Caco-2 (cell line): ENCODE results near the gene UBE2V1. TPM values are rescaled to one million over a fixed set of nuclear protein-coding genes. Genes with fewer than 3 reads are reported as not detected.

Source experiments
- BruUV-seq: library from RNA; stranded (reverse); fragments of 400-500 nt; replicated peaks from 2 replicates; lab custom pipeline; 2021; lab: Mats Ljungman, UMichigan
- CTCF ChIA-PET: fragments of 300-600 bp; sonication (Branson Sonifier 250); formaldehyde crosslinking; loops from one replicate; lab custom pipeline; 2022; ENCODE audit warnings: antibody characterized with exemption; lab: Charles Lee
- POLR2A ChIA-PET: fragments of 300-600 bp; sonication (Branson Sonifier 250); formaldehyde crosslinking; loops from one replicate; lab custom pipeline; 2022; ENCODE audit warnings: antibody characterized with exemption; lab: Charles Lee
- DNase-seq, 2 experiments: peaks; one replicate each; pipeline versions ENCODE4 v3.0.0 to v3.0.0-alpha.2; 2020 to 2022
- H3K27me3 ChIP-seq: replicated peaks from 2 replicates; pipeline ENCODE4 v1.6.0; 2011; ENCODE audit warnings: low read length; ENCODE audit not compliant: control insufficient read depth, insufficient read depth
- H3K36me3 ChIP-seq: 2 replicates; pipeline ENCODE4 v1.5.1; 2011; ENCODE audit warnings: low read length; ENCODE audit not compliant: control insufficient read depth, insufficient read depth
- H3K4me1 ChIP-seq: fragments of 250-450 bp; sonication (Bioruptor Pico); 2 replicates; pipeline ENCODE4 v1.5.1; 2020; ENCODE audit warnings: mild to moderate bottlenecking
- H3K4me3 ChIP-seq: 2 replicates; pipeline ENCODE4 v1.5.1; 2011; ENCODE audit warnings: low read depth, mild to moderate bottlenecking, control low read depth, low read length
- H3K9me3 ChIP-seq: fragments of 250-450 bp; sonication (Bioruptor Pico); 2 replicates; pipeline ENCODE4 v1.5.1; 2020; ENCODE audit warnings: mild to moderate bottlenecking, moderate library complexity
- H3K27ac Mint-ChIP-seq: one replicate; pipeline ENCODE4 v1.8.0; 2022; ENCODE audit warnings: mixed read lengths; ENCODE audit not compliant: unreplicated experiment
- H3K27me3 Mint-ChIP-seq: one replicate; pipeline ENCODE4 v1.8.0; 2022; ENCODE audit warnings: mixed read lengths; ENCODE audit not compliant: insufficient read depth, unreplicated experiment
- H3K36me3 Mint-ChIP-seq: one replicate; pipeline ENCODE4 v1.8.0; 2022; ENCODE audit warnings: mild to moderate bottlenecking, mixed read lengths; ENCODE audit not compliant: insufficient read depth, unreplicated experiment
- H3K4me1 Mint-ChIP-seq: one replicate; pipeline ENCODE4 v1.8.0; 2022; ENCODE audit warnings: low read depth, mixed read lengths; ENCODE audit not compliant: unreplicated experiment
- H3K4me3 Mint-ChIP-seq: one replicate; pipeline ENCODE4 v1.8.0; 2022; ENCODE audit warnings: mild to moderate bottlenecking, moderate library complexity, mixed read lengths; ENCODE audit not compliant: unreplicated experiment
- H3K9me3 Mint-ChIP-seq: one replicate; pipeline ENCODE4 v1.8.0; 2022; ENCODE audit warnings: mixed read lengths; ENCODE audit not compliant: unreplicated experiment
- intact Hi-C: fragments of 100-400 bp; cut with micrococcal nuclease; formaldehyde crosslinking; loops from one replicate; pipeline ENCODE4 v1.10.0; 2022; ENCODE audit not compliant: unreplicated experiment
- total RNA-seq: library from RNA; stranded (reverse); gene quantifications from 2 replicates; pipeline ENCODE4 v1.2.3, GENCODE V29; 2022
- TF ChIP-seq, protein P1 (sequence below), 2 experiments: fragments of 200-600 bp in 1 of 2; IDR thresholded peaks; 1 replicate in 1 of 2; 2 replicates in 1 of 2; pipeline versions ENCODE4 v1.5.1 to v1.8.0; 2011 to 2022; ENCODE audit warnings: antibody characterized with exemption in 1 of 2, control low read depth in 1 of 2, inconsistent platforms in 1 of 2, low read depth in 1 of 2, low read length in 1 of 2, mild to moderate bottlenecking in 1 of 2, moderate library complexity in 1 of 2; ENCODE audit not compliant: insufficient read depth in 1 of 2, severe bottlenecking in 1 of 2, unreplicated experiment in 1 of 2

The UBE2V1 gene
- total RNA-seq, 1 experiment from 2014 or later = 485 TPM

DNA sequence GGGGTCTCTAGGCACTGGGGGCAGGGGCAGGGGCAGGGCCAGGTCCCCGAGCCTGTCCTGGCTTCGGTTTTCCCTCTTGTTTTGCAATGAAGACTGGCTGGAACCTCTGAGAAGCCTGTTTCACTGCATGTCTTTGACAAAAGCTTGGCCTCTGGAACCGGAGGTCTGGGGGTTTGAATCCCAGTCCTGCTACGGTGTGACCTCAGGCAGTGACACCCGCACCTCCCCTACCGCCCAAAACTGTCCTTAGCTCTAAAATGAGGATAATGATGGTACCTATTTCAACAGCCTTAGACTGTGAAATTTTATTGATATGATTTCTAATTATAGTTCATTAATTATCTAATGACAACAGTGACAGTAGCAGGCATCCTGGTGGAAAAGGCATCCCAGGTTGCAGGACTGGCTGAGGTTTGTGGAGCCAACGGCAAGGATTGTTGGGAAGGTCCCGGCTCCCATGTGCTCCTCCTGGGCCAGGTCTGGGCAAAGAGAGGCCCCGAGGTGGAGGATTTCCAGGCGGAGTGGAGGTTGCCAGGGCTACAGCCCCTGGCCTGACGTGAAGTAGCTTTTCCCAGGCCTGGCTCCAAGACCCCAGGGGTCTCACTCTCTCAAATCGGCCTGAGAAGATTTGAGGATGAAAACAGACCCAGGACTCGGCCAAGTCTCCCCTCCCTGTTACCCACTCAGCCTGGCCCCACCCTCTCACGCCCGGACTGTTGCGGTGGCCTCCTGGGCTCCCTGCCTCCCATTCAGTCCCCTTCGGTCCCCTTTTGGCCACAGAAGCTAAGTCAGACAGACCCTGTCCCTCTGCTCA, 72.3 kb downstream of the UBE2V1 start:
- Histone ChIP-seq H3K4me3 (no peak overlapping the region), H3K27me3 (no peaks in the 10 kb centered on the region), H3K4me1 (peaks cover 37% of the 10 kb centered on the region), H3K9me3 (peaks cover 4% of the 10 kb centered on the region; the same call in 1 of the 2 replicates), H3K36me3 (no peaks in the 10 kb centered on the region)
- Mint-ChIP-seq H3K27me3 (no peaks in the 10 kb centered on the region), H3K4me1 (peaks cover 28% of the 10 kb centered on the region), H3K27ac (peak overlapping the region; percentile 66), H3K4me3 (no peak overlapping the region), H3K36me3 (no peaks in the 10 kb centered on the region), H3K9me3 (no peaks in the 10 kb centered on the region)
- no TSS peak for BruUV-seq
- POLR2A ChIA-PET = no interaction called here
- CTCF ChIA-PET = interaction anchor here (0.8 to 0.9 kb wide), 3 partner anchors 31 to 61 kb away, joined by 3 to 8 read pairs (median 3); no protein-coding TSS in a partner anchor
- intact Hi-C loops = no loop called here
- no peak for DNase-seq
- TF ChIP-seq, protein P1, sequence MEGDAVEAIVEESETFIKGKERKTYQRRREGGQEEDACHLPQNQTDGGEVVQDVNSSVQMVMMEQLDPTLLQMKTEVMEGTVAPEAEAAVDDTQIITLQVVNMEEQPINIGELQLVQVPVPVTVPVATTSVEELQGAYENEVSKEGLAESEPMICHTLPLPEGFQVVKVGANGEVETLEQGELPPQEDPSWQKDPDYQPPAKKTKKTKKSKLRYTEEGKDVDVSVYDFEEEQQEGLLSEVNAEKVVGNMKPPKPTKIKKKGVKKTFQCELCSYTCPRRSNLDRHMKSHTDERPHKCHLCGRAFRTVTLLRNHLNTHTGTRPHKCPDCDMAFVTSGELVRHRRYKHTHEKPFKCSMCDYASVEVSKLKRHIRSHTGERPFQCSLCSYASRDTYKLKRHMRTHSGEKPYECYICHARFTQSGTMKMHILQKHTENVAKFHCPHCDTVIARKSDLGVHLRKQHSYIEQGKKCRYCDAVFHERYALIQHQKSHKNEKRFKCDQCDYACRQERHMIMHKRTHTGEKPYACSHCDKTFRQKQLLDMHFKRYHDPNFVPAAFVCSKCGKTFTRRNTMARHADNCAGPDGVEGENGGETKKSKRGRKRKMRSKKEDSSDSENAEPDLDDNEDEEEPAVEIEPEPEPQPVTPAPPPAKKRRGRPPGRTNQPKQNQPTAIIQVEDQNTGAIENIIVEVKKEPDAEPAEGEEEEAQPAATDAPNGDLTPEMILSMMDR (IDR thresholded peaks at IDR 0.05; ENCODE audit: insufficient read depth in 1 of 2, low read depth in 1 of 2, low read length in 1 of 2, severe bottlenecking in 1 of 2, unreplicated experiment in 1 of 2) = no peak

DNA sequence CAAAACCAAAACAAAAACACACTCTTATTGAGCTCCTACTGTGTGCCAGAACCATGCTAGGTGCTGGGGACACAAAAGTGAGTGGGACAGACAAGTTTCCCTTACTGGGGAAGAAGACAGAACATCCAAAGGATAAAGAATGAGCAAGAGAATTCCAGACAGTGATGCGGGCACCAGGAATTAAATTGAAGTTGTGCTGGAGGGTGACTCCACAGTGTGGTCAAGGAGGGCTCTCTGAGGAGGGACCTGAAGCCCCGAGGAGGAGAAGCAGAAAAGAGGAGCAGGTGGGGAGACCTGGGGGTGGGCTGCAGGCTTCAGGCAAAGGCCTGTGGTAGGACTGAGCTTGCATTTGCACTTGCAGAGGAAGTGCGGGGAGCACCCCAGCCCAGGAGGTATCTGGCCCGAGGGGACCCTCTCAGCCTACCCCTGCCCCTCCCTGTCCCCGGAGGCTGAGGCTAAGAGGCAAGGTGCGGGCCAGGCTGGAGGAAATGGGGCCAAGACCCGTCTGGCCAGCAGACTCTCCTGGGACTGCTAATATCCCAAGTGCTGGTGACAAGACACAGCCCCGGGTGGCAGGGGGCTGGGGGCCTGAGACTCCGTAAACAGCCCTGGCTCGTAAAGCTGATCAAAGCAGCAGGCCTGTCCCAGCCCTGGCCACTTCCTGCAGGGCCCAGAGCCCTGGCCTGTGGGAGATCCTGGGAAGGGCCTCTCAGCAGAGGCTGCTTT, 73.1 kb downstream of the UBE2V1 start:
- peak overlapping the region; percentile 51 for H3K27ac Mint-ChIP-seq
- no peak overlapping the region for H3K4me3 Mint-ChIP-seq
- H3K4me1 ChIP-seq = peaks cover 40% of the 10 kb centered on the region
- no peaks in the 10 kb centered on the region for H3K9me3 Mint-ChIP-seq
- H3K36me3 Mint-ChIP-seq = no peaks in the 10 kb centered on the region
- peak; percentile 66 to 77 for DNase-seq
- intact Hi-C loops = loop anchor here (2.0 kb wide), 2 partner anchors 27 to 57 kb away; partner anchors contain the start of gene SNAI1
- ChIA-PET POLR2A (no interaction called here), CTCF (interaction anchor here (0.7 to 4.3 kb wide), 5 partner anchors 31 to 61 kb away, joined by 3 to 30 read pairs (median 3); no protein-coding TSS in a partner anchor)
- no peak overlapping the region for H3K4me3 ChIP-seq
- no TSS peak for BruUV-seq
- no peaks in the 10 kb centered on the region for H3K36me3 ChIP-seq
- peaks cover 30% of the 10 kb centered on the region for H3K4me1 Mint-ChIP-seq
- TF ChIP-seq, protein P1 (IDR thresholded peaks at IDR 0.05; ENCODE audit: insufficient read depth in 1 of 2, low read depth in 1 of 2, low read length in 1 of 2, severe bottlenecking in 1 of 2, unreplicated experiment in 1 of 2) = no peak
- H3K27me3 Mint-ChIP-seq = no peaks in the 10 kb centered on the region
- no peaks in the 10 kb centered on the region for H3K27me3 ChIP-seq
- no peaks in the 10 kb centered on the region; the same call in 1 of the 2 replicates for H3K9me3 ChIP-seq

DNA sequence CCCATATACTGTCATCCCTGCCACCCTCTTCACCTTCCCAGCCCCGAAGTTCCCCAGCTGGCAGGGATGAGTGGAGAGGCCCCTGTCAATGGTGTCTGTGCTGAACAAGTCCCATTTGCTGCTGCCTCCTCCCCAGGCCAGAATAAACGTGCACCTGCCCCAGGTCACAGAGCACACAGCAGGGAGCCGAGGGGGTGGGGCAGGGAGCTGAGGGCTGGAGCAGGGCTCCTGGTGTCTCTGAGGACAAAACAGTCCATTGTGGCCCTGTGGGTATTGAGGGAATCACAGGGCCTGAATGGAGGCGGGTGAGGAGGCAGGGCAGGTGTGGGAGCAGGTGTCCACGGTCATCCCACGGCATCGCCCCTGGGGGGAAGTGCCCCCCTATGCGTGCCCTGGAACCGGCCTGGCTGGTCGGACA, 74.4 kb downstream of the UBE2V1 start:
- ChIA-PET CTCF (interaction anchor here (1.0 to 4.3 kb wide), 4 partner anchors 23 to 60 kb away, joined by 3 to 30 read pairs (median 13); no protein-coding TSS in a partner anchor), POLR2A (no interaction called here)
- Mint-ChIP-seq H3K9me3 (no peaks in the 10 kb centered on the region), H3K27ac (peak overlapping the region; percentile 51), H3K27me3 (no peaks in the 10 kb centered on the region), H3K4me3 (no peak overlapping the region), H3K36me3 (no peaks in the 10 kb centered on the region), H3K4me1 (peaks cover 37% of the 10 kb centered on the region)
- Histone ChIP-seq H3K27me3 (no peaks in the 10 kb centered on the region), H3K9me3 (no peaks in the 10 kb centered on the region), H3K36me3 (no peaks in the 10 kb centered on the region), H3K4me3 (no peak overlapping the region), H3K4me1 (peaks cover 52% of the 10 kb centered on the region)
- TF ChIP-seq, protein P1 (IDR thresholded peaks at IDR 0.05; ENCODE audit: insufficient read depth in 1 of 2, low read depth in 1 of 2, low read length in 1 of 2, severe bottlenecking in 1 of 2, unreplicated experiment in 1 of 2) = no peak
- peak; percentile 85 to 90 for DNase-seq
- intact Hi-C loops = loop anchor here (2.0 kb wide), 2 partner anchors 26 to 56 kb away; partner anchors contain the start of gene SNAI1
- BruUV-seq = no TSS peak
